ENCODE data around the gene RAB6B.

DNA sequence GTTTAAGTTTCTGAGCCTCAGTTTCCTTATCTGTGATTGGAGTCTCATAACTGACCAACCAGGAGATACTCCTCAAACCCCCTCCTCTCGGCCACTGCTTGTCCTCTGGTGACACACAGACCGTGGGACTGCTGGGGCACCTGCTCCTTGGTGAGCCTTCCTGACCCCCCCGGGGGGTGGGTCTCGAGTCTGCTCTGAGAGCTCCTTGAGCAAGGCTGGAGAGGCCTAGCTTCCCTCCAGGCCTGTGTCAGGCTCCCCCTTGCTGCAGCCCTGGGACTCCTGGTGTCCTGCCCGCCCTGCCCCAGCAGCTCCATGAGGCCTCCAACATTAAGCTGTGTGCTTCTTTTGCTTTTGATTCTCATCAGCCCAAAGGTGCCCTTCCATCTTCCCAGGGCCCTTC lies 62.4 kb downstream of the RAB6B start:
- no peak for TF ChIP-seq ELF1 (IDR thresholded peaks at IDR 0.05; ENCODE audit: borderline replicate concordance, low read depth)
- no peak for TF ChIP-seq CEBPB (IDR thresholded peaks at IDR 0.05; ENCODE audit: low read depth)
- TF ChIP-seq POLR2A (IDR thresholded peaks at IDR 0.05; ENCODE audit: borderline replicate concordance, extremely low read depth, insufficient read depth, insufficient read length) = no peak
- TF ChIP-seq, protein P1, sequence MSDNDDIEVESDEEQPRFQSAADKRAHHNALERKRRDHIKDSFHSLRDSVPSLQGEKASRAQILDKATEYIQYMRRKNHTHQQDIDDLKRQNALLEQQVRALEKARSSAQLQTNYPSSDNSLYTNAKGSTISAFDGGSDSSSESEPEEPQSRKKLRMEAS (IDR thresholded peaks at IDR 0.05) = no peak
- TF ChIP-seq, protein P2, sequence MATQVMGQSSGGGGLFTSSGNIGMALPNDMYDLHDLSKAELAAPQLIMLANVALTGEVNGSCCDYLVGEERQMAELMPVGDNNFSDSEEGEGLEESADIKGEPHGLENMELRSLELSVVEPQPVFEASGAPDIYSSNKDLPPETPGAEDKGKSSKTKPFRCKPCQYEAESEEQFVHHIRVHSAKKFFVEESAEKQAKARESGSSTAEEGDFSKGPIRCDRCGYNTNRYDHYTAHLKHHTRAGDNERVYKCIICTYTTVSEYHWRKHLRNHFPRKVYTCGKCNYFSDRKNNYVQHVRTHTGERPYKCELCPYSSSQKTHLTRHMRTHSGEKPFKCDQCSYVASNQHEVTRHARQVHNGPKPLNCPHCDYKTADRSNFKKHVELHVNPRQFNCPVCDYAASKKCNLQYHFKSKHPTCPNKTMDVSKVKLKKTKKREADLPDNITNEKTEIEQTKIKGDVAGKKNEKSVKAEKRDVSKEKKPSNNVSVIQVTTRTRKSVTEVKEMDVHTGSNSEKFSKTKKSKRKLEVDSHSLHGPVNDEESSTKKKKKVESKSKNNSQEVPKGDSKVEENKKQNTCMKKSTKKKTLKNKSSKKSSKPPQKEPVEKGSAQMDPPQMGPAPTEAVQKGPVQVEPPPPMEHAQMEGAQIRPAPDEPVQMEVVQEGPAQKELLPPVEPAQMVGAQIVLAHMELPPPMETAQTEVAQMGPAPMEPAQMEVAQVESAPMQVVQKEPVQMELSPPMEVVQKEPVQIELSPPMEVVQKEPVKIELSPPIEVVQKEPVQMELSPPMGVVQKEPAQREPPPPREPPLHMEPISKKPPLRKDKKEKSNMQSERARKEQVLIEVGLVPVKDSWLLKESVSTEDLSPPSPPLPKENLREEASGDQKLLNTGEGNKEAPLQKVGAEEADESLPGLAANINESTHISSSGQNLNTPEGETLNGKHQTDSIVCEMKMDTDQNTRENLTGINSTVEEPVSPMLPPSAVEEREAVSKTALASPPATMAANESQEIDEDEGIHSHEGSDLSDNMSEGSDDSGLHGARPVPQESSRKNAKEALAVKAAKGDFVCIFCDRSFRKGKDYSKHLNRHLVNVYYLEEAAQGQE (IDR thresholded peaks at IDR 0.05; ENCODE audit: low read depth) = no peak
- TF ChIP-seq, protein P3, sequence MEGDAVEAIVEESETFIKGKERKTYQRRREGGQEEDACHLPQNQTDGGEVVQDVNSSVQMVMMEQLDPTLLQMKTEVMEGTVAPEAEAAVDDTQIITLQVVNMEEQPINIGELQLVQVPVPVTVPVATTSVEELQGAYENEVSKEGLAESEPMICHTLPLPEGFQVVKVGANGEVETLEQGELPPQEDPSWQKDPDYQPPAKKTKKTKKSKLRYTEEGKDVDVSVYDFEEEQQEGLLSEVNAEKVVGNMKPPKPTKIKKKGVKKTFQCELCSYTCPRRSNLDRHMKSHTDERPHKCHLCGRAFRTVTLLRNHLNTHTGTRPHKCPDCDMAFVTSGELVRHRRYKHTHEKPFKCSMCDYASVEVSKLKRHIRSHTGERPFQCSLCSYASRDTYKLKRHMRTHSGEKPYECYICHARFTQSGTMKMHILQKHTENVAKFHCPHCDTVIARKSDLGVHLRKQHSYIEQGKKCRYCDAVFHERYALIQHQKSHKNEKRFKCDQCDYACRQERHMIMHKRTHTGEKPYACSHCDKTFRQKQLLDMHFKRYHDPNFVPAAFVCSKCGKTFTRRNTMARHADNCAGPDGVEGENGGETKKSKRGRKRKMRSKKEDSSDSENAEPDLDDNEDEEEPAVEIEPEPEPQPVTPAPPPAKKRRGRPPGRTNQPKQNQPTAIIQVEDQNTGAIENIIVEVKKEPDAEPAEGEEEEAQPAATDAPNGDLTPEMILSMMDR (IDR thresholded peaks at IDR 0.05 in 2 of 3, conservative IDR thresholded peaks at IDR 0.05 in 1 of 3; ENCODE audit: borderline replicate concordance in 1 of 3, insufficient read depth in 1 of 3, low read depth in 2 of 3, low read length in 2 of 3) = no peak
- TF ChIP-seq EZH2phosphoT487 (IDR thresholded peaks at IDR 0.05; ENCODE audit: borderline replicate concordance) = no peak
- TF ChIP-seq, protein P4, sequence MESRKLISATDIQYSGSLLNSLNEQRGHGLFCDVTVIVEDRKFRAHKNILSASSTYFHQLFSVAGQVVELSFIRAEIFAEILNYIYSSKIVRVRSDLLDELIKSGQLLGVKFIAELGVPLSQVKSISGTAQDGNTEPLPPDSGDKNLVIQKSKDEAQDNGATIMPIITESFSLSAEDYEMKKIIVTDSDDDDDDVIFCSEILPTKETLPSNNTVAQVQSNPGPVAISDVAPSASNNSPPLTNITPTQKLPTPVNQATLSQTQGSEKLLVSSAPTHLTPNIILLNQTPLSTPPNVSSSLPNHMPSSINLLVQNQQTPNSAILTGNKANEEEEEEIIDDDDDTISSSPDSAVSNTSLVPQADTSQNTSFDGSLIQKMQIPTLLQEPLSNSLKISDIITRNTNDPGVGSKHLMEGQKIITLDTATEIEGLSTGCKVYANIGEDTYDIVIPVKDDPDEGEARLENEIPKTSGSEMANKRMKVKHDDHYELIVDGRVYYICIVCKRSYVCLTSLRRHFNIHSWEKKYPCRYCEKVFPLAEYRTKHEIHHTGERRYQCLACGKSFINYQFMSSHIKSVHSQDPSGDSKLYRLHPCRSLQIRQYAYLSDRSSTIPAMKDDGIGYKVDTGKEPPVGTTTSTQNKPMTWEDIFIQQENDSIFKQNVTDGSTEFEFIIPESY (IDR thresholded peaks at IDR 0.05; ENCODE audit: extremely low read depth, insufficient replicate concordance, low read length) = no peak
- no peak for TF ChIP-seq JUND (IDR thresholded peaks at IDR 0.05)
- no peak for TF ChIP-seq RAD21 (IDR thresholded peaks at IDR 0.05; ENCODE audit: low read depth)
- TF ChIP-seq SIN3A (IDR thresholded peaks at IDR 0.05; ENCODE audit: low read depth) = no peak
- TF ChIP-seq EGR1 (IDR thresholded peaks at IDR 0.05; ENCODE audit: low read depth) = no peak

Measured in HCT116 (cell line).